Omental fat pad (tissue), 4 donors: ENCODE measurements around the gene KLHDC7B. TPM values are rescaled to one million over a fixed set of nuclear protein-coding genes. Genes with fewer than 3 reads are reported as not detected.

ENCODE experiments used
- ATAC-seq: fragments of 150-250 bp; one replicate; pipeline ENCODE4 v1.9.1; 2016; ENCODE audit warnings: mild to moderate bottlenecking, moderate library complexity; ENCODE audit not compliant: low FRiP score
- DNase-seq: peaks from one replicate; pipeline ENCODE4 v3.0.0-alpha.2; 2019; ENCODE audit warnings: low spot score
- CTCF ChIP-seq, 3 donors: fragments of 450-650 bp; IDR thresholded peaks; one replicate each; pipeline ENCODE4 v1.5.1; 2016 to 2017; ENCODE audit warnings: antibody characterized with exemption in 3 of 3, mild to moderate bottlenecking in 3 of 3, moderate library complexity in 2 of 3
- total RNA-seq, 4 donors: library from RNA; depleted of rRNA; stranded (reverse); fragments of >200 nt; gene quantifications; one replicate each; pipeline ENCODE4 v1.1.0, GENCODE V29; 2016

Gene KLHDC7B
- total RNA-seq, 4 donors from 2014 or later: 0.48 TPM; not detected in 3

DNA sequence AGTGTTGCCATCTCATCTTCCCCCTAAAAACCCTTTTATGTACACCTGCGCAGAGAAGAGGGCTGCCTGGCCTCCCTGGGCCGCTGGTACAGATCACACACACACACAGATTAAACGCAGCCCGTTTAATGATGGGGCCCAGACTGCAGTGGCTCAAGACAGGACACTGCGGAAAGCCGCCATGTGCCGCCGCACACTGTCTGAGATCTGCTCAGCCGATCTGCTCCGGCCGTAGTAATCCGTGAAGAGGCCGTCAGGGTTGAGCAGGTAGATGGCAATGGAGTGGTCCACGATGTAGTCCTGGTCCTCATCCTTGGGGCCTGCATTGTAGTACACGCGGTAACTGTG, 22.3 kb upstream of the KLHDC7B start:
- DNase-seq (no peak), ATAC-seq (no peak)
- no peak for TF ChIP-seq CTCF (IDR thresholded peaks at IDR 0.05)

GRCh38 chr22:50523806-50524675, 21.7 kb upstream of the KLHDC7B start:
- TF ChIP-seq CTCF (IDR thresholded peaks at IDR 0.05): no peak
- DNase-seq (no peak), ATAC-seq (no peak)

GRCh38 chr22:50524676-50525103, 21.0 kb upstream of the KLHDC7B start:
- TF ChIP-seq CTCF (IDR thresholded peaks at IDR 0.05): no peak
- DNase-seq (no peak), ATAC-seq (no peak)

DNA sequence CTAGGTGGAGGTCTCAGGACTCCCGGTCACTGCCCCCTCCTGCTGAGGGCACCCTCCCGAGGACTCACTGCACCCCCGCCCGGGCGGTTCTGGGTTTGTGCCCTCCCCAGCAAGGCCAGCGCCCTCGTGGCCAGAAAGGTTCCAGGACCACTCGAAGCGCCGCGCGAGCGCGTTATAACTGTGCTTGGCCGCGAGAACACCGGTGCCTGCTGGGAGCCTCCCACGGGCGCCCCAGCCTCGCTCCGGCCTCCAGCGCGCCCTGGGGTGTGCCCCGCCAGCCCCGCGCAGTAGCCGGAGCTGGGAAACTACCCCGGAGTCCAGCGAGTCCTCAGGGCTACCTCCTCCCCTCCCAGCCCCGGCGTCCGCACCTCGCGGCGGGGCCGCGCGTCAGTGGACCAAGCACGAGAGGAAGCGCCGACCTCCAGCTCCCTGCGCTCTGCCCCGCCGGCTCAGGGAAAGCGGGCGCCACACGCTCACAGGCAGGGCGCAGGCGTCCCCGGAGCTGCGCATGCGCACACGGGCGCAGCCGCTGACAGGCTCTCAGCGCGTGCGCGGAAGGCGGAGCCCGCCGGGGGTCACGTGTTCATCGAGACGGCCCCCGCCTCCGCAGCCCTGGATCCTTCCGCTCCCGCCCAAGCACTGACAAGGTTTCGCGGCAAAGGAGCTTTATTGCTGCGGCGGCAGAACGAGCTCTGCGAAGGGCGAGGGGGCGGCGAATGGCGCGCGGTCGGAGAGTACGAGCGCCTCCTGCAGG, 20.4 kb upstream of the KLHDC7B start, which contains the start of gene SCO2:
Gene SCO2, minus strand, starts transcription at position 495 of the 754 bp plus-strand sequence. CDS start 1,187 bp downstream, outside the sequence.
- ATAC-seq (peak; percentile 66), DNase-seq (peak; percentile 87)
- no peak for TF ChIP-seq CTCF (IDR thresholded peaks at IDR 0.05)

DNA sequence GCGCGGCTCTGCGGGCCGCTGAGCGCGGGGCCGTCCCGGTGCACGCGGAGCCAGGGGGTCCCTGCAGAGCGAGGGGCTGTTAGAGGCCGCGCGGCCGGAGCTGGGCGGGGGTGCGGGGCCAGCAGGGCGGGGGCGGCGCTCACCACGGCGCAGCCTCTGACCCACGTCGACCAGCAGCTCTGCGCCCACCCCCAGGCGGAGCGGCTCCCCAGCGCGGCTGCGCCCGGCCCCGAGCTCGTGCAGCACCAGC, 19.9 kb upstream of the KLHDC7B start:
- ATAC-seq: no peak
- no peak for DNase-seq
- TF ChIP-seq CTCF (IDR thresholded peaks at IDR 0.05): no peak

GRCh38 chr22:50526108-50526833, 19.4 kb upstream of the KLHDC7B start:
- DNase-seq: no peak
- peak in 1 of 3 donors; percentile 33 for TF ChIP-seq CTCF (IDR thresholded peaks at IDR 0.05)
- ATAC-seq: peak; percentile 27
